PFSK-1 (cell line): ENCODE data around the gene RGS12.

Source experiments
- FOXP2 ChIP-seq: optimal IDR thresholded peaks from 2 replicates; pipeline ENCODE3; 2011; ENCODE audit warnings: borderline replicate concordance, control low read depth, inconsistent platforms; ENCODE audit not compliant: insufficient read depth; ENCODE audit errors: extremely low read length, extremely low read depth
- POLR2AphosphoS5 ChIP-seq: IDR thresholded peaks from 2 replicates; pipeline ENCODE4 v1.6.1; 2012; ENCODE audit warnings: low read depth, mild to moderate bottlenecking, control low read depth, low read length, moderate library complexity
- REST ChIP-seq, 2 experiments: IDR thresholded peaks; 2 replicates each; pipeline versions ENCODE4 v1.6.1 to v1.8.0; 2011 to 2012; ENCODE audit warnings: low read depth in 2 of 2, low read length in 2 of 2, control low read depth in 1 of 2, inconsistent platforms in 1 of 2, mild to moderate bottlenecking in 1 of 2, moderate library complexity in 1 of 2; ENCODE audit not compliant: insufficient read depth in 1 of 2
- SIN3A ChIP-seq: IDR thresholded peaks from 2 replicates; pipeline ENCODE4 v1.6.1; 2012; ENCODE audit warnings: mild to moderate bottlenecking, low read length, moderate library complexity, borderline replicate concordance; ENCODE audit not compliant: insufficient read depth
- TAF1 ChIP-seq: IDR thresholded peaks from 2 replicates; pipeline ENCODE4 v1.6.1; 2012; ENCODE audit warnings: low read length, control low read depth, borderline replicate concordance; ENCODE audit not compliant: insufficient read depth

RGS12 gene

DNA sequence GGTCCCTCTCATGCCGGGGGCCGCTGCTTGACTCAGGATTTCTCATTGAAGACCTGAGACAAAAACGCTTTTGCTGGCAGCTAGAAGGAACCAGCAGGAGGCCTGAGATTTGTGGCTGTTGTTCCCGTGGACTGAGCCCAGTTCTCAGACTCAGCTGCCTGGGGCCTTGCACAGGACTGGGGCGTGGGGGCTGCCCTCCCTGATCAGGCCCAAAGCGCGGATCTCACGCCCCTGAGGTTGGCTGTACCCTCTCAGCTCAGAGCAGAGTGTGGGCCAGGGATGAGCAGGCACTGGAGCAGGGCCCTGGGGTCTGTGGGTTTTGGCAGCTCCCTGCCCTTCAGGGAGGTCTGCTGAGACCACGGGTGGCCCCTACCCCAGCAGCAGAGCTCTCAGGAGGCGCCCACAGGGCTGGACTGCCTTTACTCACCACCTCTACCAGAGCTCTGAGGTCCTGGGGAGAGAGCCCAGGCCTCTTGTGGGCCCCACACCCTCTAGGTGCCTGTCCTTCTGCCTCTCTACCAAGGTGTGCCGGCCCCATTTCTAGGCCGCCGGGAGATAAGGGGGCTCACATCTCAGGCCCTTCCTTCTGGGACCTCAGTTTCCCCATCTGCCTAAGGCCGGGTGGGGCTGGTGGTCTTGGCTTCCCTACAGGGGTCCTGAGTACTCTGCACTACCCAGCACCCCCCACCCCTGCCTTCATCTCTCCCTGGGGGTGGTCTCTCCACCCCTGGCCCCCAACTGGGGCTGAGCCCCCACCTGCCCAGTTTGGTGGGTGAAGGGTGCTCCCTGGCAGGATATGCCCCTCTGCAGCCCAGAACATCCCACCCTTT, 38.3 kb upstream of the RGS12 start:
- no peak for TF ChIP-seq TAF1
- TF ChIP-seq POLR2AphosphoS5: no peak
- no peak for TF ChIP-seq FOXP2
- TF ChIP-seq REST (IDR thresholded peaks at IDR 0.05; ENCODE audit: insufficient read depth in 1 of 2, low read depth in 2 of 2, low read length in 2 of 2): no peak
- no peak for TF ChIP-seq SIN3A

GRCh38 chr4:3255611-3256186, 37.1 kb upstream of the RGS12 start:
- TF ChIP-seq POLR2AphosphoS5: no peak
- TF ChIP-seq TAF1: no peak
- TF ChIP-seq REST (IDR thresholded peaks at IDR 0.05; ENCODE audit: insufficient read depth in 1 of 2, low read depth in 2 of 2, low read length in 2 of 2): no peak
- TF ChIP-seq SIN3A: no peak
- no peak for TF ChIP-seq FOXP2

GRCh38 chr4:3256230-3257102, 36.4 kb upstream of the RGS12 start:
- TF ChIP-seq REST (IDR thresholded peaks at IDR 0.05; ENCODE audit: insufficient read depth in 1 of 2, low read depth in 2 of 2, low read length in 2 of 2) (no peak), FOXP2 (no peak), TAF1 (no peak), SIN3A (no peak), POLR2AphosphoS5 (no peak)

- TF ChIP-seq FOXP2 (no peak), REST (IDR thresholded peaks at IDR 0.05; ENCODE audit: insufficient read depth in 1 of 2, low read depth in 2 of 2, low read length in 2 of 2) (no peak), SIN3A (no peak), TAF1 (no peak), POLR2AphosphoS5 (no peak)
These were observed 35.7 kb upstream of the RGS12 start for GRCh38 chr4:3257103-3257555.
